ENCODE results near the gene ANO9. TPM values are rescaled to one million over a fixed set of nuclear protein-coding genes. Genes with fewer than 3 reads are reported as not detected.

The ANO9 gene
- total RNA-seq, 6 donors from 2014 or later = 11.7 to 62.9 (median 18.8) TPM

GRCh38 chr11:399731-400211 lies 42.0 kb downstream of the ANO9 start:
- ATAC-seq (ENCODE audit: low FRiP score in 2 of 2) (no peak), DNase-seq (peak in 1 of 2 donors; percentile 82)
- H3K27ac ChIP-seq = no peak overlapping the region
- WGBS, 2 donors = 70 to 82% methylated on average over 9 to 21 of the region's 21 CpGs
- peaks cover 4 to 27% (median 13%) of the 10 kb centered on the region in 4 donors for H3K4me1 ChIP-seq
- H3K4me3 ChIP-seq = no peak overlapping the region
- peaks cover 0 to 16% (median 5%) of the 10 kb centered on the region in 4 donors for H3K36me3 ChIP-seq
- TF ChIP-seq POLR2AphosphoS5 (IDR thresholded peaks at IDR 0.05) (no peak), EP300 (IDR thresholded peaks at IDR 0.05) (no peak), POLR2A (IDR thresholded peaks at IDR 0.05) (no peak)
- TF ChIP-seq, protein P1, sequence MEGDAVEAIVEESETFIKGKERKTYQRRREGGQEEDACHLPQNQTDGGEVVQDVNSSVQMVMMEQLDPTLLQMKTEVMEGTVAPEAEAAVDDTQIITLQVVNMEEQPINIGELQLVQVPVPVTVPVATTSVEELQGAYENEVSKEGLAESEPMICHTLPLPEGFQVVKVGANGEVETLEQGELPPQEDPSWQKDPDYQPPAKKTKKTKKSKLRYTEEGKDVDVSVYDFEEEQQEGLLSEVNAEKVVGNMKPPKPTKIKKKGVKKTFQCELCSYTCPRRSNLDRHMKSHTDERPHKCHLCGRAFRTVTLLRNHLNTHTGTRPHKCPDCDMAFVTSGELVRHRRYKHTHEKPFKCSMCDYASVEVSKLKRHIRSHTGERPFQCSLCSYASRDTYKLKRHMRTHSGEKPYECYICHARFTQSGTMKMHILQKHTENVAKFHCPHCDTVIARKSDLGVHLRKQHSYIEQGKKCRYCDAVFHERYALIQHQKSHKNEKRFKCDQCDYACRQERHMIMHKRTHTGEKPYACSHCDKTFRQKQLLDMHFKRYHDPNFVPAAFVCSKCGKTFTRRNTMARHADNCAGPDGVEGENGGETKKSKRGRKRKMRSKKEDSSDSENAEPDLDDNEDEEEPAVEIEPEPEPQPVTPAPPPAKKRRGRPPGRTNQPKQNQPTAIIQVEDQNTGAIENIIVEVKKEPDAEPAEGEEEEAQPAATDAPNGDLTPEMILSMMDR (IDR thresholded peaks at IDR 0.05) = no peak
- peaks cover 0 to 13% (median 0%) of the 10 kb centered on the region in 4 donors for H3K27me3 ChIP-seq
- H3K9me3 ChIP-seq = no peaks in the 10 kb centered on the region

- Histone ChIP-seq H3K4me1 (peaks cover 4 to 28% (median 13%) of the 10 kb centered on the region in 4 donors), H3K27me3 (peaks cover 0 to 13% (median 0%) of the 10 kb centered on the region in 4 donors), H3K36me3 (peaks cover 0 to 7% (median 2%) of the 10 kb centered on the region in 4 donors), H3K9me3 (no peaks in the 10 kb centered on the region), H3K4me3 (no peak overlapping the region), H3K27ac (no peak overlapping the region)
- WGBS, 2 donors = 91 to 96% methylated on average over 17 to 18 of the region's 20 CpGs
- no peak for TF ChIP-seq POLR2AphosphoS5 (IDR thresholded peaks at IDR 0.05)
- TF ChIP-seq, protein P1 (IDR thresholded peaks at IDR 0.05) = no peak
- no peak for TF ChIP-seq EP300 (IDR thresholded peaks at IDR 0.05)
- TF ChIP-seq POLR2A (IDR thresholded peaks at IDR 0.05) = no peak
- ATAC-seq (ENCODE audit: low FRiP score in 2 of 2) (no peak), DNase-seq (peak in 1 of 2 donors; percentile 79)
Measured at GRCh38 chr11:398826-399225, 43.0 kb downstream of the ANO9 start.

DNA sequence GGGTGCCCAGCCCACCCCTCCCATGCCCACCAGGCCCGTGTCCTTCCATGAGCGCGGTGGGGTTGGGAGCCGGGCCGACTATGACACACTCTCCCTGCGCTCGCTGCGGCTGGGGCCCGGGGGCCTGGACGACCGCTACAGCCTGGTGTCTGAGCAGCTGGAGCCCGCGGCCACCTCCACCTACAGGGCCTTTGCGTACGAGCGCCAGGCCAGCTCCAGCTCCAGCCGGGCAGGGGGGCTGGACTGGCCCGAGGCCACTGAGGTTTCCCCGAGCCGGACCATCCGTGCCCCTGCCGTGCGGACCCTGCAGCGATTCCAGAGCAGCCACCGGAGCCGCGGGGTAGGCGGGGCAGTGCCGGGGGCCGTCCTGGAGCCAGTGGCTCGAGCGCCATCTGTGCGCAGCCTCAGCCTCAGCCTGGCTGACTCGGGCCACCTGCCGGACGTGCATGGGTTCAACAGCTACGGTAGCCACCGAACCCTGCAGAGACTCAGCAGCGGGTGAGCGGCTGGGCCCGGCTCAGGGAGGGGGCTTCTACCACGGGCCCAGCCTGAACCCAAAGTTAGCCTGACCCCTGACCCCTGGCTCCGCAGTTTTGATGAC lies 44.8 kb downstream of the ANO9 start:
- ATAC-seq (ENCODE audit: low FRiP score in 2 of 2) = peak; percentile 44 to 63
- DNase-seq = peak; percentile 60 to 90
- TF ChIP-seq POLR2AphosphoS5 (IDR thresholded peaks at IDR 0.05) = no peak
- TF ChIP-seq POLR2A (IDR thresholded peaks at IDR 0.05) = no peak
- TF ChIP-seq, protein P1 (IDR thresholded peaks at IDR 0.05) = peak; percentile 22 to 67 (median 56)
- TF ChIP-seq EP300 (IDR thresholded peaks at IDR 0.05) = no peak
- Histone ChIP-seq H3K36me3 (no peaks in the 10 kb centered on the region), H3K27ac (no peak overlapping the region), H3K9me3 (no peaks in the 10 kb centered on the region), H3K27me3 (peaks cover 0 to 8% (median 0%) of the 10 kb centered on the region in 4 donors), H3K4me1 (peaks cover 4 to 34% (median 17%) of the 10 kb centered on the region in 4 donors), H3K4me3 (peak overlapping the region; percentile 12 to 44 (median 33))
- WGBS, 2 donors = 8 to 20% methylated on average over 5 to 30 of the region's 43 CpGs

GRCh38 chr11:396511-396947 lies 45.3 kb downstream of the ANO9 start:
- WGBS, 2 donors = 31% methylated on average over 21 of the region's 23 CpGs; no CpG with 5 or more reads in 1 of the 2 donors
- DNase-seq (no peak), ATAC-seq (ENCODE audit: low FRiP score in 2 of 2) (peak; percentile 23)
- Histone ChIP-seq H3K4me3 (peak overlapping the region in 3 of 4 donors; percentile 31 to 44 (median 35)), H3K4me1 (peaks cover 4 to 34% (median 17%) of the 10 kb centered on the region in 4 donors), H3K9me3 (no peaks in the 10 kb centered on the region), H3K27me3 (peaks cover 0 to 8% (median 0%) of the 10 kb centered on the region in 4 donors), H3K36me3 (no peaks in the 10 kb centered on the region), H3K27ac (no peak overlapping the region)
- no peak for TF ChIP-seq POLR2AphosphoS5 (IDR thresholded peaks at IDR 0.05)
- TF ChIP-seq, protein P1 (IDR thresholded peaks at IDR 0.05) = peak in 1 of 6 experiments; percentile 22
- no peak for TF ChIP-seq EP300 (IDR thresholded peaks at IDR 0.05)
- TF ChIP-seq POLR2A (IDR thresholded peaks at IDR 0.05) = no peak

Measured in upper lobe of left lung (tissue), 6 donors.